Nephron (organoid): ENCODE measurements around the gene MAP3K9.
"Not testable (repeated sequence)": the region's sequence is repeated elsewhere in the genome, so short reads cannot be mapped to it uniquely, and the experiment has no call there.

Experiments used
- H3K27ac Mint-ChIP-seq, 3 experiments: 2 replicates each; pipeline ENCODE4 v1.8.0; 2020; ENCODE audit warnings: mixed read lengths in 3 of 3, mild to moderate bottlenecking in 2 of 3, moderate library complexity in 1 of 3
- H3K27me3 Mint-ChIP-seq: 2 replicates; pipeline ENCODE4 v1.8.0; 2021; ENCODE audit warnings: low read depth, mild to moderate bottlenecking, moderate library complexity, mixed read lengths
- H3K36me3 Mint-ChIP-seq: 2 replicates; pipeline ENCODE4 v1.8.0; 2020; ENCODE audit warnings: low read depth, mixed read lengths
- H3K4me1 Mint-ChIP-seq: 2 replicates; pipeline ENCODE4 v1.8.0; 2020; ENCODE audit warnings: mixed read lengths
- H3K4me3 Mint-ChIP-seq, 3 experiments: 2 replicates each; pipeline ENCODE4 v1.8.0; 2020; ENCODE audit warnings: mild to moderate bottlenecking in 3 of 3, mixed read lengths in 3 of 3, moderate library complexity in 2 of 3
- H3K9me3 Mint-ChIP-seq: 2 replicates; pipeline ENCODE4 v1.8.0; 2020; ENCODE audit warnings: mixed read lengths
- CTCF ChIP-seq, 3 experiments: fragments of 200-600 bp; sonication (generic); IDR thresholded peaks; one replicate each; pipeline ENCODE4 v1.5.0; 2021; ENCODE audit warnings: antibody characterized with exemption in 3 of 3; ENCODE audit not compliant: unreplicated experiment in 3 of 3

Gene MAP3K9

GRCh38 chr14:70809225-70810219 is at the start of gene MAP3K9:
TSS of gene MAP3K9 (minus strand) at chr14:70809513. CDS start at chr14:70809171, 342 bp downstream.
- H3K4me3 Mint-ChIP-seq: peak within 1 kb of the TSS; percentile 74 to 82 (median 82)
- no peak for TF ChIP-seq CTCF (IDR thresholded peaks at IDR 0.05; ENCODE audit: unreplicated experiment in 3 of 3)
- H3K27ac Mint-ChIP-seq: peak within 1 kb of the TSS in 1 of 3 experiments; percentile 22
- peaks cover 23% of the 10 kb centered on the region for H3K27me3 Mint-ChIP-seq
- no peaks in the 10 kb centered on the region for H3K36me3 Mint-ChIP-seq
- H3K4me1 Mint-ChIP-seq: no peaks in the 10 kb centered on the region
- H3K9me3 Mint-ChIP-seq: no peaks in the 10 kb centered on the region

GRCh38 chr14:70858641-70859040 is 49.3 kb upstream of the MAP3K9 start:
- TF ChIP-seq CTCF (IDR thresholded peaks at IDR 0.05; ENCODE audit: unreplicated experiment in 3 of 3): no peak
- Mint-ChIP-seq H3K27ac (no peak overlapping the region), H3K27me3 (peaks cover 4% of the 10 kb centered on the region)

GRCh38 chr14:70857496-70857890 is 48.2 kb upstream of the MAP3K9 start:
- Mint-ChIP-seq H3K4me1 (no peaks in the 10 kb centered on the region), H3K9me3 (no peaks in the 10 kb centered on the region), H3K27ac (no peak overlapping the region), H3K36me3 (no peaks in the 10 kb centered on the region), H3K27me3 (peaks cover 4% of the 10 kb centered on the region), H3K4me3 (no peak overlapping the region)
- TF ChIP-seq CTCF (IDR thresholded peaks at IDR 0.05; ENCODE audit: unreplicated experiment in 3 of 3): no peak

More at GRCh38 chr14:70858641-70859040, 49.3 kb upstream of the MAP3K9 start:
- H3K4me3 Mint-ChIP-seq: no peak overlapping the region
- no peaks in the 10 kb centered on the region for H3K9me3 Mint-ChIP-seq
- no peaks in the 10 kb centered on the region for H3K4me1 Mint-ChIP-seq
- H3K36me3 Mint-ChIP-seq: no peaks in the 10 kb centered on the region

GRCh38 chr14:70856851-70857495 is 47.7 kb upstream of the MAP3K9 start:
- Mint-ChIP-seq H3K9me3 (no peaks in the 10 kb centered on the region), H3K36me3 (no peaks in the 10 kb centered on the region), H3K27me3 (peaks cover 4% of the 10 kb centered on the region), H3K4me1 (no peaks in the 10 kb centered on the region), H3K4me3 (no peak overlapping the region), H3K27ac (no peak overlapping the region)
- no peak for TF ChIP-seq CTCF (IDR thresholded peaks at IDR 0.05; ENCODE audit: unreplicated experiment in 3 of 3)

- Mint-ChIP-seq H3K27me3 (no peaks in the 10 kb centered on the region), H3K27ac (no peak overlapping the region), H3K4me1 (no peaks in the 10 kb centered on the region), H3K4me3 (no peak overlapping the region), H3K36me3 (no peaks in the 10 kb centered on the region), H3K9me3 (no peaks in the 10 kb centered on the region)
- TF ChIP-seq CTCF (IDR thresholded peaks at IDR 0.05; ENCODE audit: unreplicated experiment in 3 of 3): no peak
Observed at GRCh38 chr14:70855486-70855885, 46.2 kb upstream of the MAP3K9 start.

GRCh38 chr14:70853658-70854057 is 44.3 kb upstream of the MAP3K9 start:
- H3K27me3 Mint-ChIP-seq, H3K36me3 Mint-ChIP-seq, H3K4me1 Mint-ChIP-seq, H3K4me3 Mint-ChIP-seq, H3K9me3 Mint-ChIP-seq, H3K27ac Mint-ChIP-seq: not testable (repeated sequence)
